ENCODE results near the gene SYNDIG1. TPM values are rescaled to one million over a fixed set of nuclear protein-coding genes. Genes with fewer than 3 reads are reported as not detected.

SYNDIG1 gene
- total RNA-seq, 2 experiments from 2014 or later: not detected

GRCh38 chr20:24579475-24579874, 110.0 kb downstream of the SYNDIG1 start:
- Histone ChIP-seq H4K20me1 (ENCODE audit: insufficient read depth, low read length) (no peaks in the 10 kb centered on the region), H2AFZ (ENCODE audit: low read length) (no peak overlapping the region), H3K4me3 (ENCODE audit: low read depth, low read length, poor library complexity, severe bottlenecking) (no peak overlapping the region), H3K27ac (ENCODE audit: low read depth, low read length, poor library complexity, severe bottlenecking) (no peak overlapping the region), H3K36me3 (ENCODE audit: insufficient read depth, low read length) (no peaks in the 10 kb centered on the region), H3K9me2 (ENCODE audit: insufficient read depth, low read length) (no peaks in the 10 kb centered on the region), H3K4me1 (ENCODE audit: insufficient read depth, low read length, poor library complexity, severe bottlenecking) (peaks cover 4% of the 10 kb centered on the region), H3K9me3 (ENCODE audit: low read length) (no peaks in the 10 kb centered on the region), H3K79me2 (ENCODE audit: insufficient read depth, low read depth, low read length) (no peaks in the 10 kb centered on the region), H3K4me2 (ENCODE audit: low read length) (no peak overlapping the region)
- CTCF ChIA-PET (ENCODE audit: unreplicated experiment): no interaction called here
- intact Hi-C loops (cut with micrococcal nuclease; ENCODE audit: unreplicated experiment): no loop called here
- no peak for DNase-seq (ENCODE audit: low spot score)
- no peak for TF ChIP-seq CTCF (conservative IDR thresholded peaks at IDR 0.05; ENCODE audit: low read length)
- no TSS peak for BruUV-seq (replicated peaks)
- POLR2A ChIA-PET: no interaction called here

GRCh38 chr20:24580006-24580405, 110.6 kb downstream of the SYNDIG1 start:
- ChIA-PET CTCF (ENCODE audit: unreplicated experiment) (no interaction called here), POLR2A (no interaction called here)
- DNase-seq (ENCODE audit: low spot score): no peak
- Histone ChIP-seq H3K27ac (ENCODE audit: low read depth, low read length, poor library complexity, severe bottlenecking) (no peak overlapping the region), H3K9me3 (ENCODE audit: low read length) (no peaks in the 10 kb centered on the region), H3K79me2 (ENCODE audit: insufficient read depth, low read depth, low read length) (no peaks in the 10 kb centered on the region), H4K20me1 (ENCODE audit: insufficient read depth, low read length) (no peaks in the 10 kb centered on the region), H3K4me2 (ENCODE audit: low read length) (no peak overlapping the region), H3K36me3 (ENCODE audit: insufficient read depth, low read length) (no peaks in the 10 kb centered on the region), H2AFZ (ENCODE audit: low read length) (no peak overlapping the region), H3K4me1 (ENCODE audit: insufficient read depth, low read length, poor library complexity, severe bottlenecking) (peaks cover 8% of the 10 kb centered on the region), H3K9me2 (ENCODE audit: insufficient read depth, low read length) (no peaks in the 10 kb centered on the region), H3K4me3 (ENCODE audit: low read depth, low read length, poor library complexity, severe bottlenecking) (no peak overlapping the region)
- no TSS peak for BruUV-seq (replicated peaks)
- intact Hi-C loops (cut with micrococcal nuclease; ENCODE audit: unreplicated experiment): no loop called here
- no peak for TF ChIP-seq CTCF (conservative IDR thresholded peaks at IDR 0.05; ENCODE audit: low read length)
- TF ChIP-seq EZH2phosphoT487 (IDR thresholded peaks at IDR 0.05; ENCODE audit: borderline replicate concordance, low read depth, low read length): no peak

GRCh38 chr20:24580855-24581254, 111.4 kb downstream of the SYNDIG1 start:
- Histone ChIP-seq H3K36me3 (ENCODE audit: insufficient read depth, low read length) (no peaks in the 10 kb centered on the region), H3K4me3 (ENCODE audit: low read depth, low read length, poor library complexity, severe bottlenecking) (no peak overlapping the region), H4K20me1 (ENCODE audit: insufficient read depth, low read length) (no peaks in the 10 kb centered on the region), H3K4me1 (ENCODE audit: insufficient read depth, low read length, poor library complexity, severe bottlenecking) (peaks cover 9% of the 10 kb centered on the region), H3K9me3 (ENCODE audit: low read length) (no peaks in the 10 kb centered on the region), H3K4me2 (ENCODE audit: low read length) (no peak overlapping the region), H3K79me2 (ENCODE audit: insufficient read depth, low read depth, low read length) (no peaks in the 10 kb centered on the region), H3K9me2 (ENCODE audit: insufficient read depth, low read length) (no peaks in the 10 kb centered on the region), H3K27ac (ENCODE audit: low read depth, low read length, poor library complexity, severe bottlenecking) (no peak overlapping the region), H2AFZ (ENCODE audit: low read length) (no peak overlapping the region)
- DNase-seq (ENCODE audit: low spot score): no peak
- CTCF ChIA-PET (ENCODE audit: unreplicated experiment): no interaction called here
- POLR2A ChIA-PET: no interaction called here
- TF ChIP-seq CTCF (conservative IDR thresholded peaks at IDR 0.05; ENCODE audit: low read length) (no peak), EZH2phosphoT487 (IDR thresholded peaks at IDR 0.05; ENCODE audit: borderline replicate concordance, low read depth, low read length) (no peak)
- intact Hi-C loops (cut with micrococcal nuclease; ENCODE audit: unreplicated experiment): no loop called here
- no TSS peak for BruUV-seq (replicated peaks)
